ENCODE data around the gene DMBX1.

DNA sequence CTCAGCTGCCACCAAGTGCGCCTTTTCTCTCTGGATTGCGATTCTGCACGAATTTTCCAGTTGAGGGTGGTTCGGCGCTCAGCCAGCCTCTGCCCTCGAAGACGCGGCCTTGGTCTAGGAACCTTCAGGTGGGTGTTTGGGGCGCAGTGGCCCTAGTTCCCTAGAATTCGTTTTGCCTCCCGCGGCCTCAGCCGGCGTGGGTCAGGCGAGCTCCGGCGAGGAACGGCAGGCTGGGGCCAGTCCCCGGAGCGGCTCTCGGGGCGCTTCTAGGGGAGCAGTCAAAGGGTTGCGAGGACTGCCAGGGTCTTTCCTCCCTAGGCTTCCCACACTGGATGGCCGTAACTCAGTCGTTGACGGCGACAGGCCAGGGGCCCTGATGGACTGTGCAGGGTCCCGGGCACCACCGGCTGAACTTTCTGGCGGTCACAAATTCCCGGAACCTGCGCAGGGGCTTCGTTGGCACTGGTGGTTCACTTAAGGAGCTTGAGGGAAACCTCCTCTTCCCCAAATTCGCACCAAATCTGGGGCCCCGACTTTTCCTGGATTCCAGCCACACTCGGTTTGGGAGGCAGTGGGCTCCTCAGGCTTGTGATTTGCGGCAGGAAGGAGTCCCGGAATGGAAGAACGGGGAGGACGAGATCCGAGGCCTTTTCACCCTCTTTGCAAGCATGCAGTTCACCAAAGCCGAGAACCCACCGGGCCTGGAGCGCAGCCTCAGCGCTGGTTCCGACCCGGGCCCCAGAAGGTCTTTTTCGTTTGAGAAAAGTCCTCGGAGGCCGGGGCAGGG, 1.2 kb downstream of the DMBX1 start:
- TF ChIP-seq EZH2 (IDR thresholded peaks at IDR 0.05; ENCODE audit: borderline replicate concordance, low read depth, low read length, severe bottlenecking): no peak
- TF ChIP-seq, protein P1, sequence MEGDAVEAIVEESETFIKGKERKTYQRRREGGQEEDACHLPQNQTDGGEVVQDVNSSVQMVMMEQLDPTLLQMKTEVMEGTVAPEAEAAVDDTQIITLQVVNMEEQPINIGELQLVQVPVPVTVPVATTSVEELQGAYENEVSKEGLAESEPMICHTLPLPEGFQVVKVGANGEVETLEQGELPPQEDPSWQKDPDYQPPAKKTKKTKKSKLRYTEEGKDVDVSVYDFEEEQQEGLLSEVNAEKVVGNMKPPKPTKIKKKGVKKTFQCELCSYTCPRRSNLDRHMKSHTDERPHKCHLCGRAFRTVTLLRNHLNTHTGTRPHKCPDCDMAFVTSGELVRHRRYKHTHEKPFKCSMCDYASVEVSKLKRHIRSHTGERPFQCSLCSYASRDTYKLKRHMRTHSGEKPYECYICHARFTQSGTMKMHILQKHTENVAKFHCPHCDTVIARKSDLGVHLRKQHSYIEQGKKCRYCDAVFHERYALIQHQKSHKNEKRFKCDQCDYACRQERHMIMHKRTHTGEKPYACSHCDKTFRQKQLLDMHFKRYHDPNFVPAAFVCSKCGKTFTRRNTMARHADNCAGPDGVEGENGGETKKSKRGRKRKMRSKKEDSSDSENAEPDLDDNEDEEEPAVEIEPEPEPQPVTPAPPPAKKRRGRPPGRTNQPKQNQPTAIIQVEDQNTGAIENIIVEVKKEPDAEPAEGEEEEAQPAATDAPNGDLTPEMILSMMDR (IDR thresholded peaks at IDR 0.05; ENCODE audit: borderline replicate concordance, extremely low read depth, low read length, poor library complexity, severe bottlenecking): no peak
